Stimulated activated CD8-positive, alpha-beta memory T cell treated with anti-CD3 and anti-CD28 coated beads, Interleukin-2, amount 100 ng/mL, for 48 hours (primary cell): ENCODE results near the gene IL17D.
A peak's percentile ranks its signal among the peaks of the same experiment; 100 is the strongest.

Experiments
- DNase-seq, 2 donors: peaks; one replicate each; pipeline ENCODE4 v3.0.0-alpha.2; 2020; ENCODE audit warnings: low read depth in 2 of 2

IL17D gene

GRCh38 chr13:20691616-20692015, 11.9 kb upstream of the IL17D start:
- no peak for DNase-seq

DNA sequence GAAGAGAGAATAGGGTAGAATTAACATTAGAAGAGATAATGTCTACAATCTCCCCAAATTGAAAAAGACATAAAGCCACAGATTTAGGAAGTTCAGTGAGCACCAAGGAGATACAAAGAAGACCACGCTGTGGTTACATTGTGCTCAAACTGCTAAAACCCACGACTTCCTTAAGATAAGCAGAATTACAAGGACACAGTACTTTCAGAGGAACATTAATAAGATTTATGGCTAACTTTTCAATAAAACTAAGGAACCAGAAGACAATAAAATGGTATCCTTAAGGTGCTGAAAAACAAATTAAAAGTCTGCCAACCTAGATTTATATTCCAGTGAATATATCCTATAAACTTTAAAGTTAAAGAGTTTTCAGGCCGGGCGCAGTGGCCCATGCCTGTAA, 7.4 kb upstream of the IL17D start:
- DNase-seq = no peak

DNA sequence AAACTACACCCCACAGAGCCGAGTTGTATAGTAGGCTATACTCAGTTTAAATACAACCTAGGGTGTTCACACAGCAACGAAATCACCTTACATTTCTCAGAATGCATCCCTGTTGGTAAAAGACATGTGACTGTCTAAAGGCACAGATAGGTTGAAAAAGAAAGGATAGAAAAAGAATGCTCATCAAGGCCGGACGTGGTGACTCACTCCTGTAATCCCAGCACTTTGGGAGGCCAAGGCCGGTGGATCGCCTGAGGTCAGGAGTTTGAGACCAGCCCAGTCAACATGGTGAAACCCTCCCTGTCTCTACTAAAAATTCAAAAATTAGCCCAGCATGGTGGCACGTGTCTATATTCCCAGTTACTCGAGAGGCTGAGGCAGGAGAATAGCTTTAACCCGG, 3.8 kb upstream of the IL17D start:
- DNase-seq = no peak

DNA sequence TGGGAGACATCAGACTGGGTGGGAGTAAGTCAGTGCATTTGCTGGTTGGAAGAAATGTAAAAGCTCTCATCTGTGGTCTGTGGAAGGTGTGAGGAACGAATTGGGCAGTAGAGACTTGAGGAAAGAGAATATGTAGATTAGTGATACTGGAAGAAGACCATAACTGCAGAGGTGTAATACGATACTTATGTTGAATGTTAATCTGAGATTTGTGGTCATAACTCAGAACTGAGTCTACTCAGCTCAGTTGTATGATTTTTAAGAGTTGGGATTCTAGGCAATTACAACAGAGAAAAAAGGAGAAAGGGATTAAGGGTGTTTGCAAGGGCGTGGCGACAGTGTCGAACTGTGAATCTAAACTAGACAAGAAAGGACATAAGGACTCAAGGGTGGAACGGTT, 3.2 kb upstream of the IL17D start:
- no peak for DNase-seq

GRCh38 chr13:20701461-20701860, 2.0 kb upstream of the IL17D start:
- no peak for DNase-seq

DNA sequence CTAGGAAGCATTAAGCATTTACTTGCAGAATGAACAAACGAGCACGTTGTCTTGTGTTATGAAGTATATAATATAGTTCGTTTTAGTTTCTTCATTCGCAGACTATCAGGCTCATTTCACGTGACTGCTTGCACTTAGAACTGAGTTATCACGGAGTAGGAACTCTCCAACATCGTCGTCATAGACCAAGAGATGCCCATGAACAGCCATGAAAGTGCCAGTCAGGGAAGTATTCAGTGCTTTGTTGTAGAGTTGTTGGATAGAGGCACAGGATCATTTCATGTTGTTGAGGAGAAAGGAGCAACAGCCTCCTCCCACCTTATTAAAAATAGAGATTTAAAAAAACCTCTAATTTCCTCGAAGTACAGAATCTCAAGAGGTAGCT, 977 bp upstream of the IL17D start:
- DNase-seq = no peak

- DNase-seq = peak; percentile 59
These were observed 420 bp downstream of the IL17D start for GRCh38 chr13:20703780-20704458.

GRCh38 chr13:20704459-20705069, 1.1 kb downstream of the IL17D start:
- no peak for DNase-seq

DNA sequence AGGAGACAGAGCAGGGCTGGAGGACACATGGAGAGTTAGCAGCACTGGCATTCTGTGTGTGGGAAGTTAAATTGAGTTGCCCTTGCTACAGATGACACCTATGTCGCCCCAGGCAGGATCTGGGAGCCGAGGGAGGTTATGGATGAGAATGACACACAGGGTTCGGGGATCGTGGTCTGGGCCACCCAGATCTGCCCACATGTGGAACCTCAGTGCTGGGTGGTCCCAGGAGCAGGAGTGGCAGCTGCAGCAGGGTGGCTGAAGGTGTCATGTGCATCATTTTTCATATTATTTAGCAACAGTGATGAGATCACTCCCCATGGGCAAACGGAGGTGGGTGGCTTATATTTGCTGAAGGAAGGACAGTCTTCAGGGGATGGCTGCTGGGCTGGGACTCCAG, 3.2 kb downstream of the IL17D start:
- no peak for DNase-seq

DNA sequence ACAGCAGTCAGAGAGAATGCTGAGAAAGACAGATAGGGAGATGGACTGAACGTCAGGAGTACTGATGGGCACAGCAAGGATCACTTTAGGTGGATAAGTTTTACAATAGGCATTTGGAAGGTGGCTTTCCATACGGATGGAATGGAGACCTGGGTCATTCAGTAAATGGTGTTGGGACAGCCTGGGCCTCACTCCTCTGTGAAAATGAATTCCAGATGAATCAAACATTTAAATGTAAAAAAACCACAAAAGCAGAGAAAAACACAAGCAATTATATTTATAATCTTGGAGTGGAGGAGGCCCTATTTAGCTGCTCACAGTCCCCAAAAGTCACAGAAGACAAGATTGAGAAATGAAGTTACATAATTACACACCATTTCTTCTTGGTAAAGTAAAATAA, 4.7 kb downstream of the IL17D start:
- DNase-seq = no peak

DNA sequence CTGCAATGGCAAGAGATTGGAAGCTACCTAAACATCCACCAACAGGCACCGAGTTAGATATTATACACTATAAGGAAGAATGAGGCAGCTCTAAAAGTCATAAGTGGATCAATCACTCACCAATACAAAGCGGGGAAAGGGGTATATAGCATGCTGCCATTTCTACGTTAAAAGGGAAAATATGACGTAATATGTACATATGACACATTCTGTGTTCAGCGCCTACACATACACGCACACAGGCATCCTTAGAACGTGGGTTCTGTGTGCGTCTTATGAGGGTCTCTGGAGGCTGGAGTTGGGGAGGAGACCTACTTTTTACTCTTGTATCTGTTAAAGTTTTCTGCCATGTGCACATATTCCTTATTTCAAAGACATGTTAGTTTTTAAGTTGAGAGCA, 5.9 kb downstream of the IL17D start:
- no peak for DNase-seq

DNA sequence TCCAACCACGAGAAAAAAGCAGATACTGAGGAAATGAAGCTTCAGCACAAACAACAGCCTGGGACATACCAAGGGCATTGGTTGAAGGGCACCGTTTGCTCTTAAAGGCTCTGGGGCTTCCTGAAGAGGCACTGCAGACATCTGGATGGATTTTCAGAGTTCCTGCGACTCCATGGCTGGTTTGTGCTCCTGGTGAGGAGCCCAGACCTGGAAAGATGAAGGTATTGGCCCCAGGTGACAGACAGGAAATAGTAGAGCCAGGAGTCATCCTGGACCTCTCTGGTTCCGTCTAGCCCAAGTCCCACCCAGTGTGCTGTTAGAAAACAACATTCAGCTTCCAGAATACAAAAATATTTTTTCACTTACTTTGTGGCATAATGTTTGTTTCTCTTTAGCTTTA, 6.3 kb downstream of the IL17D start:
- DNase-seq = no peak

DNA sequence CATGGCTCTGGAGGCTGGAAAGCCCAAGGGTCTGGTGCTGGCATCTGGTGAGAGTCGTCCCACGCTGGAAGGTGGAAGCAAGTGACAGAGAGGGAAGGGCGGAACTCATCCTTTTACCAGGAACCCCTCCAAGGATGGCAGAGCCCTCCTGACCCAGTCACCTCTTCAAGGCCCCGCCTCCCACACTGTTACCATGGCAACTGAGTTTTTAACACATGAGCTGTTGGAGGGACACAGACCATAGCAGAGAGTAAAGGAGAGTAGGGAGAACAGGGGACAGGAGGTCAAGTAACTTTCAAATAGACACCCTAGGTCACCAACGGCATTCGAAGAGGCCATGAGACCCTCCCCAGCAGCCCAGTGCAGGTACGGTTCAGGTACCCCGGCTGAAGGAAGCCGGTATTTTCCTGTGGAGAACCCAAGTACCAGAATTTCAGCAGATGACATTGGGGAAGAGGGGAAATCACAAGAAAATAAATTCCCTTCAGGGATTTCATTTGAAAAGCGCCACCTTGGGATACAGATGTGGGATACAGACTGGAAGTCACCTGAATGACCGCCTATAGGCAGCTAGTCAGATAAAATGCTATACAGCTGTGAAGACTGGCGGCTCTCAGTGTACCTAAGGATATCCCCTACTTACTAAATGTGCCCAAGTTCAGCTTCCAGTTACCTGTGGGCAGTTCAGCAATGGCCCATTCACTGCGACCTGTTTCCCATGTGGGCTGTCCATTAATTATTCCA, 8.0 kb downstream of the IL17D start:
- no peak for DNase-seq

DNA sequence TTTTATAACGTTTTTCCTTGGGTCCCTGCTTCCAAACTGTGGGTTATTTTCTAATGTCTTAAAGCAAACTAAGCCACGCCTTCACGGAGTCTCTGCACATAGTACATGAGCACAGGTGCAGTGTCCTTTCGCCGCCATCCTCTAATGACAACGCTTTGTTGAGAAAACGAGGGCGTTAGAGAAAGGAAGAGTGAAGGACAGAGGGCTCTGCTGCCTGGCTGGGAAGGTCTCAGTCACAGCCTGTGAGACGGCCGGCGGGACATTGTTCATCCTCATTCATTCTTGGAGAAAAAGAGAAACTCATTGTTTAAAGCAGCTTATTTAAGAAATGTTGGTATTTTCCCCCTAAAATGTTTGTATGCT, 9.5 kb downstream of the IL17D start:
- no peak for DNase-seq

- no peak for DNase-seq
These were observed 10.3 kb downstream of the IL17D start for GRCh38 chr13:20713751-20714150.

GRCh38 chr13:20714161-20714560, 10.7 kb downstream of the IL17D start:
- no peak for DNase-seq

DNA sequence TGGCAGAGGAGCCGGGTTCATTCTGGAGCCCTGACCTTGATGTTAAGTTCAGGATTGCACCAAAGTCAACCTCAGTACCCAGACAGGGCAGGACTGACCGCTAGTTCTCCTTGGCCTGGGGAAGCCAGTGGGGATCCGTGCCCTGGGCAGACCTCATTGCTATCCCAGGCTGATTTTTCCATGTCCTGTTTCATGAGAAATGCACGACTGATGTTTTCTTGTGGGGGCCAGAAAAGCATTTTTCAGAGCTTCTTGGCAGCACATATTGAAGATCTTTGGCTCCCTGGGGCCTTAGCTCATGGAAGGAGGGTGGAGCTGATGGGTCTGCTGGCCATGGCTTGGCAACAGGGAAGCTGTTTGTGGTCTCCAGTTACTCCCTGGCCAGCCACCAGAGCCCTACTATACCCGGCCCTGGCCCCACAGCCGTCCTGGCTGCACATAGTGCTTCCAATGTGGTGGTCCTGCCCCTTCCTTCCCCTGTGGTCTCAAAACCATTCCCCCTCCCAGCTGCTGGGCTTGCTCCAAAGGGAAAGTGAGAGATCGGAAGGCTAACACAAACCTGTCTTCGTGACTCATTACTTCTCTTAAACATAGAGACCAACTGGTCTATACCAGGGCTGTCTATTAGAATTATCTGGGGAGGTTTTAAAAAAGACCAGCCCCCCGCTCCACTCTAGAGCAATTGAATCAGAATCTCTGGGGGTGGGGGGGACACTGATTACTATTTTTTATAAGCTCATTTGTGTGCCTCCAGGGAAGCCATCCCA, 11.2 kb downstream of the IL17D start:
- no peak for DNase-seq

DNA sequence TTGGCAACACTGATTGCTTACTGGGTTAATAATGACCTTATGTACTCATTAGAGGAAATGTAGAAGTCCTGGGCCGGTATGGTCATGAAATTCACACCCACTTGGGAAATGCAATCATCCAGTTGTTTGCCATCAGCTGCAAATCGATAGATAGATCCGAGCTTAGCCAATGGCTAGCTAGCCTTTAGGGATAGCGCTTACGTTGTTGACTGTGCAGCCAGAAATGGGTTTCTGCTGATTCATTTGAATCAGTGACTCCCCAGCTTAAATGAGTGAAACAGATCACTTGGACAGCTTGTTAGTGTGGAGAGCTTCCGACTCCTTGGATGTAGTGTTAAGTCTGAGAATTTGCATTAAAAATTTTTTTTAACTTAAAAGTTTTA, 11.8 kb downstream of the IL17D start:
- no peak for DNase-seq

DNA sequence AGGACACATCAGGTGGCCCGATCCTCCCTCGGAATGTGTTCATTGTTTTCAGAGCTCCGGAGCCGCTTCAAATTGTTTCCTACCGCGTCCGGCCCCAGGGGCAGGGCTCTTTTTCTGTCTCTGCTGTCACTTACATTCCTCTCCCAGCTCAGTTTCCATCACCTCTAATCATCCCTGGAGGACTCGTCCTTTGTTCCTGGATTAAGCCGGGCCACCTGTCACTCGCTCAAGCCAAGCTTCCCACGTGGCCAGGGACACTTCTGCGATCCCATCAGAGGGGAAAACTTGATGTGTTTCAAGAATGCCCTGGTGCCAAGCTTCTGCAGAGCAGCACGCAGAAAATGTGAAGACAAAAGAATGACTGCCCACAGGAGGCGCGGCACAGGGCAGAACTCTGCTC, 13.5 kb downstream of the IL17D start:
- DNase-seq = no peak

- no peak for DNase-seq
These were observed 14.4 kb downstream of the IL17D start for GRCh38 chr13:20717581-20718542.

- DNase-seq = no peak
These were observed 15.6 kb downstream of the IL17D start for GRCh38 chr13:20718958-20719566.
